ENCODE results near the gene SMPD3. TPM values are rescaled to one million over a fixed set of nuclear protein-coding genes. Genes with fewer than 3 reads are reported as not detected.

Gene SMPD3
- total RNA-seq, 1 experiment from 2014 or later, result 1.4 TPM

- no peaks in the 10 kb centered on the region for H3K9me3 Mint-ChIP-seq
- CTCF ChIA-PET, result no interaction called here
Observed at GRCh38 chr16:68423771-68424170, 24.5 kb downstream of the SMPD3 start.

DNA sequence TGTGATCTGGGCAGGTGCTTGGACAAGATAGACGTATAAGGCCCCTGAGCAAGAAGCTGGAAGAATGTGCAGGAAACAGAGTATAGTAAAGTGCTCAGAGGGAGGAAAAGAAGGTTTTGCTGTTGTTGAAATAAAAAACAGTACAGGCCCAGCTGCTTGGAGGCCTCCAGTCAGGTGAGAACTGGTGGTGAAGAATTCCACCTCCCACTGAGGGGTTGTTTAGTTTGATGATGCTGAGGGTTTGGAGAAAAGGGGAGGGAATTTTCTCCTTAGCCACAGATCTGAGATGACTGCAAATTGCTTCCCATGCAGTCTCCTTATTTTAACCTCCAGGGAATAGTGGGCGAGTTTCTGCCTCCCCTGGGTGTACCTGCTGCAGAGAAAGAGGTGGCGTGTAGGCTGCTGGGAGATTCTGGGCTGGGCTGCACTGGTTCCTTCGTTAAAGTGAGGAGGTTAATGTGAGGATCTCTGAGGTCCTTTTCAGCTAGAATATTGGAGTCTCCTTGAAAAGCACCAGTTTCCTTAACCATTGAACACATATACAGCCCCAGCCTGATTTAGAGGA, 25.8 kb downstream of the SMPD3 start:
- ChIA-PET POLR2A (no interaction called here), CTCF (interaction anchor here (1.0 to 1.9 kb wide), 3 partner anchors 14 to 87 kb away, joined by 3 to 5 read pairs (median 4); no protein-coding TSS in a partner anchor)
- DNase-seq (ENCODE audit: low spot score), result no peak

More at GRCh38 chr16:68423771-68424170, 24.5 kb downstream of the SMPD3 start:
- TF ChIP-seq E2F4 (CRISPR knock-in tag; IDR thresholded peaks at IDR 0.05; ENCODE audit: borderline replicate concordance, low read depth), result no peak
- TF ChIP-seq FOXP1 (CRISPR knock-in tag; IDR thresholded peaks at IDR 0.05; ENCODE audit: borderline replicate concordance), result no peak
- TF ChIP-seq HMGA2 (CRISPR knock-in tag; IDR thresholded peaks at IDR 0.05), result no peak
- TF ChIP-seq, protein P1, sequence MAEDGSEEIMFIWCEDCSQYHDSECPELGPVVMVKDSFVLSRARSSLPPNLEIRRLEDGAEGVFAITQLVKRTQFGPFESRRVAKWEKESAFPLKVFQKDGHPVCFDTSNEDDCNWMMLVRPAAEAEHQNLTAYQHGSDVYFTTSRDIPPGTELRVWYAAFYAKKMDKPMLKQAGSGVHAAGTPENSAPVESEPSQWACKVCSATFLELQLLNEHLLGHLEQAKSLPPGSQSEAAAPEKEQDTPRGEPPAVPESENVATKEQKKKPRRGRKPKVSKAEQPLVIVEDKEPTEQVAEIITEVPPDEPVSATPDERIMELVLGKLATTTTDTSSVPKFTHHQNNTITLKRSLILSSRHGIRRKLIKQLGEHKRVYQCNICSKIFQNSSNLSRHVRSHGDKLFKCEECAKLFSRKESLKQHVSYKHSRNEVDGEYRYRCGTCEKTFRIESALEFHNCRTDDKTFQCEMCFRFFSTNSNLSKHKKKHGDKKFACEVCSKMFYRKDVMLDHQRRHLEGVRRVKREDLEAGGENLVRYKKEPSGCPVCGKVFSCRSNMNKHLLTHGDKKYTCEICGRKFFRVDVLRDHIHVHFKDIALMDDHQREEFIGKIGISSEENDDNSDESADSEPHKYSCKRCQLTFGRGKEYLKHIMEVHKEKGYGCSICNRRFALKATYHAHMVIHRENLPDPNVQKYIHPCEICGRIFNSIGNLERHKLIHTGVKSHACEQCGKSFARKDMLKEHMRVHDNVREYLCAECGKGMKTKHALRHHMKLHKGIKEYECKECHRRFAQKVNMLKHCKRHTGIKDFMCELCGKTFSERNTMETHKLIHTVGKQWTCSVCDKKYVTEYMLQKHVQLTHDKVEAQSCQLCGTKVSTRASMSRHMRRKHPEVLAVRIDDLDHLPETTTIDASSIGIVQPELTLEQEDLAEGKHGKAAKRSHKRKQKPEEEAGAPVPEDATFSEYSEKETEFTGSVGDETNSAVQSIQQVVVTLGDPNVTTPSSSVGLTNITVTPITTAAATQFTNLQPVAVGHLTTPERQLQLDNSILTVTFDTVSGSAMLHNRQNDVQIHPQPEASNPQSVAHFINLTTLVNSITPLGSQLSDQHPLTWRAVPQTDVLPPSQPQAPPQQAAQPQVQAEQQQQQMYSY (CRISPR knock-in tag; IDR thresholded peaks at IDR 0.05), result no peak
- no peak for TF ChIP-seq PRRX2 (CRISPR knock-in tag; IDR thresholded peaks at IDR 0.05)
- no peak for TF ChIP-seq ZBTB43 (CRISPR knock-in tag; IDR thresholded peaks at IDR 0.05)
- TF ChIP-seq E2F5 (CRISPR knock-in tag; IDR thresholded peaks at IDR 0.05), result no peak
- TF ChIP-seq NR1H2 (CRISPR knock-in tag; IDR thresholded peaks at IDR 0.05), result no peak
- H3K4me3 Mint-ChIP-seq, result no peak overlapping the region
- ATAC-seq (no peak), DNase-seq (ENCODE audit: low spot score) (no peak)
- H3K27me3 Mint-ChIP-seq (ENCODE audit: low read depth), result no peaks in the 10 kb centered on the region; the same call in 1 of the 2 replicates
- H3K36me3 Mint-ChIP-seq, result no peaks in the 10 kb centered on the region
- H3K27ac Mint-ChIP-seq, result no peak overlapping the region
- POLR2A ChIA-PET, result no interaction called here
- 0 out of 2 replicates have a peak, but pooled peaks cover 6% of the 10 kb centered on the region for H3K4me1 Mint-ChIP-seq

More for the DNA sequence above, 25.8 kb downstream of the SMPD3 start:
- TF ChIP-seq CREM (CRISPR knock-in tag; IDR thresholded peaks at IDR 0.05), result no peak
- TF ChIP-seq, protein P2, sequence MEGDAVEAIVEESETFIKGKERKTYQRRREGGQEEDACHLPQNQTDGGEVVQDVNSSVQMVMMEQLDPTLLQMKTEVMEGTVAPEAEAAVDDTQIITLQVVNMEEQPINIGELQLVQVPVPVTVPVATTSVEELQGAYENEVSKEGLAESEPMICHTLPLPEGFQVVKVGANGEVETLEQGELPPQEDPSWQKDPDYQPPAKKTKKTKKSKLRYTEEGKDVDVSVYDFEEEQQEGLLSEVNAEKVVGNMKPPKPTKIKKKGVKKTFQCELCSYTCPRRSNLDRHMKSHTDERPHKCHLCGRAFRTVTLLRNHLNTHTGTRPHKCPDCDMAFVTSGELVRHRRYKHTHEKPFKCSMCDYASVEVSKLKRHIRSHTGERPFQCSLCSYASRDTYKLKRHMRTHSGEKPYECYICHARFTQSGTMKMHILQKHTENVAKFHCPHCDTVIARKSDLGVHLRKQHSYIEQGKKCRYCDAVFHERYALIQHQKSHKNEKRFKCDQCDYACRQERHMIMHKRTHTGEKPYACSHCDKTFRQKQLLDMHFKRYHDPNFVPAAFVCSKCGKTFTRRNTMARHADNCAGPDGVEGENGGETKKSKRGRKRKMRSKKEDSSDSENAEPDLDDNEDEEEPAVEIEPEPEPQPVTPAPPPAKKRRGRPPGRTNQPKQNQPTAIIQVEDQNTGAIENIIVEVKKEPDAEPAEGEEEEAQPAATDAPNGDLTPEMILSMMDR (IDR thresholded peaks at IDR 0.05), result no peak
- TF ChIP-seq NFE2L1 (CRISPR knock-in tag; IDR thresholded peaks at IDR 0.05), result no peak
- TF ChIP-seq, protein P3, sequence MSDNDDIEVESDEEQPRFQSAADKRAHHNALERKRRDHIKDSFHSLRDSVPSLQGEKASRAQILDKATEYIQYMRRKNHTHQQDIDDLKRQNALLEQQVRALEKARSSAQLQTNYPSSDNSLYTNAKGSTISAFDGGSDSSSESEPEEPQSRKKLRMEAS (CRISPR knock-in tag; IDR thresholded peaks at IDR 0.05), result no peak
- no peak for TF ChIP-seq FOXK1 (CRISPR knock-in tag; IDR thresholded peaks at IDR 0.05)
- Mint-ChIP-seq H3K27ac (no peak overlapping the region), H3K9me3 (no peaks in the 10 kb centered on the region), H3K27me3 (ENCODE audit: low read depth) (no peaks in the 10 kb centered on the region; the same call in 1 of the 2 replicates), H3K36me3 (no peaks in the 10 kb centered on the region), H3K4me1 (0 out of 2 replicates have a peak, but pooled peaks cover 6% of the 10 kb centered on the region), H3K4me3 (no peak overlapping the region)
- no peak for ATAC-seq

Data from WTC11 (cell line).